ENCODE data around the gene SPINT2. TPM values are rescaled to one million over a fixed set of nuclear protein-coding genes. Genes with fewer than 3 reads are reported as not detected.

Gene SPINT2
- polyA plus RNA-seq, 1 donor (not counting 4 experiments of a cell fraction or from before 2014, with no cell fraction given), result 363 TPM

DNA sequence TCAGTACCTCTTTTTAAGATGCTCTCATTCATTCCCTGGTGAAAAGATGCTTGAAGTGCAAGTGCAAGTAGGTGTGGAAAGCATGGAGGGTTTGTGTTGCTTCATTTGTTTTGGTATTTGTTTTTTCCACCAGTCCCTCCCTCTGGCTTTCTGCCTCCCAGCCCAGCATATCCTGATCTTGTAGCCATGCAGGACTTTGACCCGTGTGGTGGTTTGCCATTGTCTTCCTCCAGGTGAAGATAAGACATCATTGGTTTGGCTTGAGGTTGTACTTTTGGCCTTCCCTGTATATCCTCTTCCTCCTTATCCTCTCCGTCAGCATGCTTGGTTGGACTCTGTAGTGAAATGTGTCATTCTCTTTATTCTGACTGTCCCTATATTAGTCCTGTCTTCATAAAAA lies 9.1 kb downstream of the SPINT2 start:
- no peak for FAIRE-seq
- Histone ChIP-seq H3K9me3 (ENCODE audit: control insufficient read depth, low read depth, low read length) (no peaks in the 10 kb centered on the region), H3K79me2 (ENCODE audit: control insufficient read depth, insufficient read depth, low read length) (peaks cover 97% of the 10 kb centered on the region), H3K27ac (ENCODE audit: control insufficient read depth, insufficient read depth, low read length) (no peak overlapping the region), H3K9ac (ENCODE audit: control insufficient read depth, extremely low read depth, insufficient read depth, low read length) (no peak overlapping the region), H3K36me3 (ENCODE audit: control insufficient read depth in 2 of 2, extremely low read depth in 1 of 2, insufficient read depth in 2 of 2, low read length in 2 of 2) (peaks cover 14 to 28% of the 10 kb centered on the region in 2 experiments), H3K4me3 (ENCODE audit: control insufficient read depth in 2 of 3, extremely low read depth in 1 of 3, insufficient read depth in 2 of 3, low read depth in 1 of 3, low read length in 3 of 3) (no peak overlapping the region), H3K4me2 (ENCODE audit: control insufficient read depth, extremely low read depth, insufficient read depth, low read depth, low read length) (no peak overlapping the region), H3K4me1 (ENCODE audit: control insufficient read depth, extremely low read depth, insufficient read depth, low read length) (peaks cover 28% of the 10 kb centered on the region), H3K27me3 (ENCODE audit: control insufficient read depth, extremely low read depth, insufficient read depth, low read length) (no peaks in the 10 kb centered on the region), H4K20me1 (ENCODE audit: control insufficient read depth, extremely low read depth, insufficient read depth, low read length) (peaks cover 44% of the 10 kb centered on the region), H2AFZ (ENCODE audit: control insufficient read depth, low read length) (no peak overlapping the region), H3K9me1 (ENCODE audit: control insufficient read depth, extremely low read depth, insufficient read depth, low read length) (peaks cover 5% of the 10 kb centered on the region)
- dilution Hi-C loops (cut with MboI; ENCODE audit: extremely low pct_ligation_motif_present, low sequenced_read_pairs), result no loop called here
- no peak for DNase-seq (ENCODE audit: low read depth, low spot score)
- no peak for TF ChIP-seq EZH2 (IDR thresholded peaks at IDR 0.05; ENCODE audit: low read length)
- TF ChIP-seq, protein P1, sequence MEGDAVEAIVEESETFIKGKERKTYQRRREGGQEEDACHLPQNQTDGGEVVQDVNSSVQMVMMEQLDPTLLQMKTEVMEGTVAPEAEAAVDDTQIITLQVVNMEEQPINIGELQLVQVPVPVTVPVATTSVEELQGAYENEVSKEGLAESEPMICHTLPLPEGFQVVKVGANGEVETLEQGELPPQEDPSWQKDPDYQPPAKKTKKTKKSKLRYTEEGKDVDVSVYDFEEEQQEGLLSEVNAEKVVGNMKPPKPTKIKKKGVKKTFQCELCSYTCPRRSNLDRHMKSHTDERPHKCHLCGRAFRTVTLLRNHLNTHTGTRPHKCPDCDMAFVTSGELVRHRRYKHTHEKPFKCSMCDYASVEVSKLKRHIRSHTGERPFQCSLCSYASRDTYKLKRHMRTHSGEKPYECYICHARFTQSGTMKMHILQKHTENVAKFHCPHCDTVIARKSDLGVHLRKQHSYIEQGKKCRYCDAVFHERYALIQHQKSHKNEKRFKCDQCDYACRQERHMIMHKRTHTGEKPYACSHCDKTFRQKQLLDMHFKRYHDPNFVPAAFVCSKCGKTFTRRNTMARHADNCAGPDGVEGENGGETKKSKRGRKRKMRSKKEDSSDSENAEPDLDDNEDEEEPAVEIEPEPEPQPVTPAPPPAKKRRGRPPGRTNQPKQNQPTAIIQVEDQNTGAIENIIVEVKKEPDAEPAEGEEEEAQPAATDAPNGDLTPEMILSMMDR (optimal IDR thresholded peaks at IDR 0.05 in 1 of 3, IDR thresholded peaks at IDR 0.05 in 1 of 3, conservative IDR thresholded peaks at IDR 0.05 in 1 of 3; ENCODE audit: extremely low read depth in 1 of 3, insufficient read depth in 2 of 3, low read length in 3 of 3), result no peak

DNA sequence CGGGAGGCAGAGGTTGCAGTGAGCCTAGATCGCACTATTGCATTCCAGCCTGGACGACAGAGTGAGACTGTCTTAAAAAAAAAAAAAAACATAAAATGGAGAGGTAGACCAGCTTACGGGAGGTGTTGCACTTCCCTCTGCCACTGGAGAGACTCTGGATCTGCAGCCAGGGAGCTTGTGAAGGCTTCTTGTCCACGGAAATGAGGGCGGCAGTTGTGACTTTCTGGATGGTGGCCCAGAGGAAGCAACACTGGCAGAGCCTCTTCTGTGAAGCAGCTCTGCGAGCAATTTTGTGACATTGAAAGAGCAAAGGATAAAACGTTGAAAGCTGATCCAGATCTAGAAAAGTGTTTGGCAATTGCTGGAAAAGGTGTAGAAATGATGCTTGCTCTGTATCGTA lies 10.4 kb downstream of the SPINT2 start:
- peaks cover 97% of the 10 kb centered on the region for H3K79me2 ChIP-seq (ENCODE audit: control insufficient read depth, insufficient read depth, low read length)
- H3K9me3 ChIP-seq (ENCODE audit: control insufficient read depth, low read depth, low read length), result no peaks in the 10 kb centered on the region
- DNase-seq (ENCODE audit: low read depth, low spot score) (no peak), FAIRE-seq (no peak)
- peaks cover 41% of the 10 kb centered on the region for H4K20me1 ChIP-seq (ENCODE audit: control insufficient read depth, extremely low read depth, insufficient read depth, low read length)
- H3K4me2 ChIP-seq (ENCODE audit: control insufficient read depth, extremely low read depth, insufficient read depth, low read depth, low read length), result no peak overlapping the region
- H2AFZ ChIP-seq (ENCODE audit: control insufficient read depth, low read length), result no peak overlapping the region
- peaks cover 14 to 36% of the 10 kb centered on the region in 2 experiments for H3K36me3 ChIP-seq (ENCODE audit: control insufficient read depth in 2 of 2, extremely low read depth in 1 of 2, insufficient read depth in 2 of 2, low read length in 2 of 2)
- no peaks in the 10 kb centered on the region for H3K27me3 ChIP-seq (ENCODE audit: control insufficient read depth, extremely low read depth, insufficient read depth, low read length)
- peaks cover 26% of the 10 kb centered on the region for H3K4me1 ChIP-seq (ENCODE audit: control insufficient read depth, extremely low read depth, insufficient read depth, low read length)
- H3K27ac ChIP-seq (ENCODE audit: control insufficient read depth, insufficient read depth, low read length), result no peak overlapping the region
- TF ChIP-seq, protein P1 (optimal IDR thresholded peaks at IDR 0.05 in 1 of 3, IDR thresholded peaks at IDR 0.05 in 1 of 3, conservative IDR thresholded peaks at IDR 0.05 in 1 of 3; ENCODE audit: extremely low read depth in 1 of 3, insufficient read depth in 2 of 3, low read length in 3 of 3), result no peak
- no peak for TF ChIP-seq EZH2 (IDR thresholded peaks at IDR 0.05; ENCODE audit: low read length)
- dilution Hi-C loops (cut with MboI; ENCODE audit: extremely low pct_ligation_motif_present, low sequenced_read_pairs), result no loop called here
- H3K4me3 ChIP-seq (ENCODE audit: control insufficient read depth in 2 of 3, extremely low read depth in 1 of 3, insufficient read depth in 2 of 3, low read depth in 1 of 3, low read length in 3 of 3), result no peak overlapping the region
- no peak overlapping the region for H3K9ac ChIP-seq (ENCODE audit: control insufficient read depth, extremely low read depth, insufficient read depth, low read length)
- peaks cover 5% of the 10 kb centered on the region for H3K9me1 ChIP-seq (ENCODE audit: control insufficient read depth, extremely low read depth, insufficient read depth, low read length)

Measured in keratinocyte (primary cell).